ENCODE results near the gene PAGR1.
A peak's percentile ranks its signal among the peaks of the same experiment; 100 is the strongest.
"Not testable (repeated sequence)": the region's sequence is repeated elsewhere in the genome, so short reads cannot be mapped to it uniquely, and the experiment has no call there.

Gene PAGR1

DNA sequence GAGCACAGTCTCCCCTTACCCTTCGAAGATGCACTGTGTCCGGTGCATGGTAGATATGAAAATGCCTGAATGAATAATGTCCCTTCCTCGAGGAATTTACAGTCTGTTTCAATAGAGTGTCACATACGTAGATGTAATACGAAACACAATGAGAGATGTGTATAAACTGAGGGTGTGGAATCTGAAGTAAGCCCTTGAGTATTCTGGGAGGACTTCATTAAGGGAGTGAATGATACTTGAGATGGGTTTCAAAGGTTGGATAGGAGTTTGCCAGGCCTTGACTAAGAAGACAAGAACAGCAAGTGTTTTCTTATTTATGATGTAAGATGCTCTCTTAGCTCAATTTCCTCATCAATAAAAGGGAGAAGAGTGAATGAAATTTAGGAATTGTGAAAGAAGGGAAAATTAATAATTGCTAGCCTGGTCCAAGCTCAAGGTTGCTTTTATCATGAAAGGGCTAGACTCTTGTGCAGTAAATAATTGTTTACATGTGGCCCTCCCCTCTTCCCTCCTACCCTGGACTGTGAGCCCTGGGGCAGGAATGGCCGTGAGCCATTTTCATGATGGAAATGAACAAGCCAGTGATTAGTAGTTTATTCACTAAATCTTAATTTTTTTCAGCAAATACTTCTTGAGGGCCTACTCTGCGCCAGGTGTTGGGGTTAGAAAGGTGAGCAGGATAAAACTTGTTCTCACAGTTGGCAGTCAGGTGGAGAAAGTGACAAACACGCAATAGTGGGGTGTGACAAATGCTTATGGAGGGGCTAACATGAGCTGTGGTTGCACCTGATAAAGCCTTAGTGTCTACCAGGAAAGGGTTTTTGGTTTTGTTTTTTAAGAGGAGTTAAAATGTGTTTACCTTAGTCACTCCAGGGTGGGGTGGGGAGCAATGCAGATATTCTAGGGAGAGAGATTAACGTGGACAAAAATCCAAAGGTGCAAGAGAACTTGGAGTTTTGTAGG, 23.8 kb upstream of the PAGR1 start:
- no peak for DNase-seq (ENCODE audit: low spot score)

DNA sequence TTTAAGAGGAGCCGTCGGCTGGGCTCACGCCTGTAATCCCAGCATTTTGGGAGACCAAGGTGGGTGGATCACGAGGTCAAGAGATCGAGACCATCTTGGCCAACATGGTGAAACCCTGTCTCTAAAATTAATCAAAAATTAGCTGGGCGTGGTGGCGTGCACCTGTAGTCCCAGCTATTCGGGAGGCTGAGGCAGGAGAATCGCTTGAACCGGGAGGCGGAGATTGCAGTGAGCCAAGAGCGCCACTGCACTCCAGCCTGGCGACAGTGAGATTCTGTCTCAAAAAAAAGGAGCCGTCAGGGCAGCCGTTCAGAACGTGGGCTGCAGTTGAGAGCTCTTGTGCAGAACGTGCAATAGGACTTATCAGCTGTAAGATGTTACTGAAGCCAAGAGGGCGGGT, 22.8 kb upstream of the PAGR1 start:
- not testable (repeated sequence) for DNase-seq (ENCODE audit: low spot score)

DNA sequence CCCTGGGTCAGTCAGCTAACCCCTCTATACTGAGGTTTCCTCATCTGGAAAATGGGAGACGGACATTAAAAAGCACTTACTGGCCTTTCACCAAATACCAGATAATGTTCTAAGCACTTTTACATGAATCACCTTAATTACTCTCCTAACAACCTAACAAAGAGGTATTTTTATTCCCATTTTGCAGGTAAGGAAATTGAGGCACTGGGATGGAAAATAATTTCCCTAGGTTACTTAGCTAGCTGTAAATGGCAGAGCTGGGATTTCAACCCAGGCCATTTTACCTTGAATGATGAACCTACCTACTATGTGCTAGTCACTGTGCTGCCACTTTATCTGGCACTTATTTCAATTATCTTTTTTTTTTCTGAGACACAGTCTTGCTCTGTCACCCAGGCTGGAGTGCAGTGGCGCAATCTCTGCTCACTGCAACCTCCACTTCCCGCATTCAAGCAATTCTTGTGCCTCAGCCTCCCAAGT, 21.7 kb upstream of the PAGR1 start:
- no peak for DNase-seq (ENCODE audit: low spot score)

DNA sequence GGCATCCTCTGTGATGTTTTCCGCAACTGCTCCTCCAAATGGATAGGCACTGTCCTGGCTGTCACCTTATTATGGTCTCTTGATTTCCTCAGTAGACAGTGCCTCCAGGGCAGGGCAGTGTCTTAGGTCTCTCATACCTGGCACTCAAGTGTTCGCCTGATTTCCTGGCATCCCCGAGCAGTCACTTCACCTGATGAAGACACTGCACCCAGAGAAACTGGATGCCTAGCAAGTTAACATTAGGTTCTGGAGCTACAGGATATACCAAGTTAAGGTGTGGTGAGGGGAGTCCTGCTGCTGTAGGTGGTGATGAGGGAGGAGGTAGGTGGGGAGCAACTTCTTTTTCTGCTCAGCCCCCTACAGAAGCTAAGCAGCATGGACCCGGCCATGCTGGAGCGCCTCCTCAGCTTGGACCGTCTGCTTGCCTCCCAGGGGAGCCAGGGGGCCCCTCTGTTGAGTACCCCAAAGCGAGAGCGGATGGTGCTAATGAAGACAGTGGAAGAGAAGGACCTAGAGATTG, 13.5 kb upstream of the PAGR1 start:
- no peak for DNase-seq (ENCODE audit: low spot score)

DNA sequence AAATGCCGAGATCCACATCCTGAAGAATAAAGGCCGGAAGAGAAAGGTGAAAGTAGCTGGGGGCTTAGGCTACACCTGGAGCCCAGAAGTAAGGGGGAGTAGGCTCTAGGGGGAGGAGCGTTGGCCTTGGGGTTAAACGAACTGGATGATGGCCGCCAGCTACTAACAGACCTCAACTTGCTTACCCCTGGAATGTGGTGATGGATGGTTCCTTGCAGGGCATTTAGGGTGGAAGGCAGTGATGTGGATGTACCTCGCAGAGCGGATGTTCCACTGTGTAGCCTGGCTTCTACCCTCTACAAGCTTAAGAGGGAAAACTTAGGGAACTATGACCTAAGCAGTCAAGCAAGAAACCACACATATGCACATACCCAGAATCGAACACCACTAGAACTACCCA, 11.9 kb upstream of the PAGR1 start:
- DNase-seq (ENCODE audit: low spot score): no peak

DNA sequence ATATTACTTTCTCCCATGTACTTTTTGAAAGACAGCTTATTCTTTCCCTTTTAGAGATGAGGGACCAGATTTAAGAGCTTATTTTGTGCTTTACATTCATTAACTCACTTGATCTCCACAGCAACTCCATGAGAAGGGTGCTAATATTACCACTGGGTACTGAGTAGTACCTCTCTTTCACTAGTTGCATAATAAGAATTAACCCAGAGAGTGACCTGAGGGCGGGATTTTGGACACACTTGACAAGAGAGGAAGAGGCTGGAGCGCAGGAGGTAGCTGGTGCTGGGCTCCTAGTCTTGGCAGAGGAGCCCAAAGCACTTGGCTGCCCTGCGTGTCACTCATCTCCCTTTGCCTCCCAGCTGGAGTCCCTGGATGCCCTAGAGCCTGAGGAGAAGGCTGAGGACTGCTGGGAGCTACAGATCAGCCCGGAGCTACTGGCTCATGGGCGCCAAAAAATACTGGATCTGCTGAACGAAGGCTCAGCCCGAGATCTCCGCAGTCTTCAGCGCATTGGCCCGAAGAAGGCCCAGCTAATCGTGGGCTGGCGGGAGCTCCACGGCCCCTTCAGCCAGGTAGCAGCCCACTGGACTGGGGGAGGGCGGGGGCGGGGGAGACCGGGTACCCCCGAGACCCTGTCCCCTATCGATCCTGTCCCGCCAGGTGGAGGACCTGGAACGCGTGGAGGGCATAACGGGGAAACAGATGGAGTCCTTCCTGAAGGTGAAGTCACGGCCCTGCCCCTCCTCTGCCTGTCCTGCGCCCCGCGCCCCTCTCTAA, 11.3 kb upstream of the PAGR1 start:
- DNase-seq (ENCODE audit: low spot score): no peak

DNA sequence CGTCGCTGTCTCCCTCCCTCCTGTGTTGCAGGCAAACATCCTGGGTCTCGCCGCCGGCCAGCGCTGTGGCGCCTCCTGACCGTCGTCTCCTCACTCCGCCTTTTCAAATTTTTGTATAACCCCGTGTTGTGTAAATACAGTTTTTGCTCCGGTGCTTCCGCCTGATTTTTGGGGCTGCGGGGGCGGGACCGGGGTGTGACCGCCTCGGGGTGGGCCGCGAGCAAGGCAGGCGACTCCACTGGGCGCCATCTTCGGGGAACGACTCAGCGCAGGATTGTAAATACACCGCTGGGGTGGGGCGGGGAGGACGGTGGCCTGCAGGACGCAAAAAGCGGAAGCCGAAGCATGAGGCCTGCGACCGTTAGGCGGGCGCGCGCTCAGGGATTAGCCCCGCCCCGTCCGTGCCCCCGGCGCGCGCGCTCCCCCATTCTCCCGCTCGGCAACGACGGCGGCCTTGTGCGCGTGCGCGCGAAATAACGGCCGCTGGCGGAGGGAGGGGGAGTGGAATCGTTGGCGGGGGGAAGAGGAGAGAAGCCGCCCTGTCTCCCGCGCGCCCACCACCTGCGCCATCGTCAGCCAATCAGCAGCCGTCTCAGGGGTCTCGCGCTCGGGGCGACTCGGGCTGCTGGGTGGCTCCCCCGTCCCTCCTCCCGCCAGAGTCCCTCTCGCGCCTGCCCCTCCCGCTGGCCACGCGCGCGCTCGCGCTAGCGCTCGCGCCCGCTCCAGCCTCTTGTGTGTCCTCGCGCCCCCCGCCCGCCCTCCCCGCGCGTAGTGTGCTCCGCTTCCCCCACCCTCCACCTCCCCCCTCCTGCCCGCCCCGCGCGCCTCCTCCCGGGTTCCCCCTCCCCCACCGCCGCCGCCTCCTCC, 10.5 kb upstream of the PAGR1 start:
- peak; percentile 93 for DNase-seq (ENCODE audit: low spot score)

DNA sequence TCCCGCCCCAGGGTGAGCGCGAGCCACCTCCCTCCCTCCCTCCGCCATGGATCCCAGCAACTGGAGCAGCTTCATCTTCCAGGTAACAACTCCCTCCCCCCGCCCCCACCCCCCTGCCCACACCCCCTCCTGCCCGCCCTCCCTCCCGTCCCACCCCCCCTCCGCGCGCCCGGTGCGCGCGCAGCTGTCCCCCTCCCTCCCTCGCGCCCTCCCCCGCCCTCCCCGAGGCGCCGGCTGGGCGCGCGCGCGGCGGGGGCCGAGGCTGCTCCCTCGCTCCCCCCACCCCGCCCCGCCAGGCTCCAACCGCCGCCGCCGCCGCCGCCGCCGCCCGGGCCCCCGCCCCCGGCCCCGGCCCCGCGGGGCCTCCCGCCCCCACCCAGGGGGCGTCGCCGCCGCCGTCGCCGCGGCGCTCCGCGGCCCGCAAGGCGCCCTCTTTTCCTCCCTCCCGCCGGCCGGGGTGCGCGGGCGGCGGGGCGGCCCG, 9.8 kb upstream of the PAGR1 start, which contains the start of gene MAZ:
TSS of gene MAZ (plus strand) at position 431 of the 481 bp plus-strand sequence. CDS start 173 bp downstream, outside the sequence.
- peak; percentile 86 for DNase-seq (ENCODE audit: low spot score)

DNA sequence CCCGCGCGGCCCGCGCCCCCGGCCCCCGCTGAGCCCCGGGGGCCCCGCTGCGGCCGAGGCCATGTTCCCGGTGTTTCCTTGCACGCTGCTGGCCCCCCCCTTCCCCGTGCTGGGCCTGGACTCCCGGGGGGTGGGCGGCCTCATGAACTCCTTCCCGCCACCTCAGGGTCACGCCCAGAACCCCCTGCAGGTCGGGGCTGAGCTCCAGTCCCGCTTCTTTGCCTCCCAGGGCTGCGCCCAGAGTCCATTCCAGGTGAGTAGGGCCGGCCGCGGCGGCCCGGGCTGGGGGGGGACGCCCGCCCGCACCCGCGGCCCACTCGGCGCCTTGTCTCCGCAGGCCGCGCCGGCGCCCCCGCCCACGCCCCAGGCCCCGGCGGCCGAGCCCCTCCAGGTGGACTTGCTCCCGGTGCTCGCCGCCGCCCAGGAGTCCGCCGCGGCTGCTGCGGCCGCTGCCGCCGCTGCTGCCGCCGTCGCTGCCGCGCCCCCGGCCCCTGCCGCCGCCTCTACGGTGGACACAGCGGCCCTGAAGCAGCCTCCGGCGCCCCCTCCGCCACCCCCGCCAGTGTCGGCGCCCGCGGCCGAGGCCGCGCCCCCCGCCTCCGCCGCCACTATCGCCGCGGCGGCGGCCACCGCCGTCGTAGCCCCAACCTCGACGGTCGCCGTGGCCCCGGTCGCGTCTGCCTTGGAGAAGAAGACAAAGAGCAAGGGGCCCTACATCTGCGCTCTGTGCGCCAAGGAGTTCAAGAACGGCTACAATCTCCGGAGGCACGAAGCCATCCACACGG, 9.1 kb upstream of the PAGR1 start:
- DNase-seq (ENCODE audit: low spot score): no peak

DNA sequence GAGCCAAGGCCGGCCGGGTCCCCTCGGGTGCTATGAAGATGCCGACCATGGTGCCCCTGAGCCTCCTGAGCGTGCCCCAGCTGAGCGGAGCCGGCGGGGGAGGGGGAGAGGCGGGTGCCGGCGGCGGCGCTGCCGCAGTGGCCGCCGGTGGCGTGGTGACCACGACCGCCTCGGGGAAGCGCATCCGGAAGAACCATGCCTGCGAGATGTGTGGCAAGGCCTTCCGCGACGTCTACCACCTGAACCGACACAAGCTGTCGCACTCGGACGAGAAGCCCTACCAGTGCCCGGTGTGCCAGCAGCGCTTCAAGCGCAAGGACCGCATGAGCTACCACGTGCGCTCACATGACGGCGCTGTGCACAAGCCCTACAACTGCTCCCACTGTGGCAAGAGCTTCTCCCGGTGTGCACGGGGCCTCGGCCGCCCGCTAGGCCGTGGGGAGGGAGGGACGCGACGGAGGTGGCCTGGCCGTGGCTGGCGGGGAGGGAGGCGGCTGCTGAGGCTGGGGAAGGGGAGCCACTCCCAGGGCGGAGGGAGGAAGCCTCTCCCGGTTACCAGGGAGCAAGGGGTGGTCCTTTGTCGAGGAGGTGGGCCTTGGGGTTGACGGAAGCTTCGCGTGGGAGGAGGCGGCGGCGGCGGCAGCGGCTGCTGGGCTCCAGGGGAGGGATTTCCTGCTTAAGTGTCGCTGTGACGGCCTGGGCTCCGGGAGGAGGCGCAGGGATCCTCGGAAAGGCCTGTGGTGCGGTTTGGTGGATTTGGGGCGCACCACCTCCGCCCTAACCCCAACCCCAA, 8.3 kb upstream of the PAGR1 start:
- peak; percentile 42 for DNase-seq (ENCODE audit: low spot score)

DNA sequence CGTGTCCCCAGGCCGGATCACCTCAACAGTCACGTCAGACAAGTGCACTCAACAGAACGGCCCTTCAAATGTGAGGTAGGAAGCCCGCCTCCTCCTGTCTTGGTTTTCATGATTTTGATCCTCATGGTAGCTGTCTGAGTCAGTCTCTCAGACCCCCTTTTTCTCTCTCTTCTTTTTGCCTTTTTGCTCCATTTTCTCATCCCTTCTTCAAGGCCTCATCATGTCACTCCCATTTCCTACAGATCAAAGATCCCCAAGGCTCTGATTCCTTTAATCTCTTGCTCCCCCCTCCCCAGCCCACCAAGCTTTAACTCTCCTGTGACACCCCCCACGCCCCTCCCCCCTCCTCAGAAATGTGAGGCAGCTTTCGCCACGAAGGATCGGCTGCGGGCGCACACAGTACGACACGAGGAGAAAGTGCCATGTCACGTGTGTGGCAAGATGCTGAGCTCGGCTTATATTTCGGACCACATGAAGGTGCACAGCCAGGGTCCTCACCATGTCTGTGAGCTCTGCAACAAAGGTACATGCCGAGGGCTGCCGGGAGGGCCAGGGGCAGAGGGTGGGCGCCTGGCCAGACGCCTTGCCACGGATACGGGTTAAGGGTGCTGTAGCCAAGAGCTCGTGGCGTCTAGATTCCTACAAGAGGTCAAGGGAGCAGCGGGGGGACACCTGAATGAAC, 7.6 kb upstream of the PAGR1 start:
- no peak for DNase-seq (ENCODE audit: low spot score)

DNA sequence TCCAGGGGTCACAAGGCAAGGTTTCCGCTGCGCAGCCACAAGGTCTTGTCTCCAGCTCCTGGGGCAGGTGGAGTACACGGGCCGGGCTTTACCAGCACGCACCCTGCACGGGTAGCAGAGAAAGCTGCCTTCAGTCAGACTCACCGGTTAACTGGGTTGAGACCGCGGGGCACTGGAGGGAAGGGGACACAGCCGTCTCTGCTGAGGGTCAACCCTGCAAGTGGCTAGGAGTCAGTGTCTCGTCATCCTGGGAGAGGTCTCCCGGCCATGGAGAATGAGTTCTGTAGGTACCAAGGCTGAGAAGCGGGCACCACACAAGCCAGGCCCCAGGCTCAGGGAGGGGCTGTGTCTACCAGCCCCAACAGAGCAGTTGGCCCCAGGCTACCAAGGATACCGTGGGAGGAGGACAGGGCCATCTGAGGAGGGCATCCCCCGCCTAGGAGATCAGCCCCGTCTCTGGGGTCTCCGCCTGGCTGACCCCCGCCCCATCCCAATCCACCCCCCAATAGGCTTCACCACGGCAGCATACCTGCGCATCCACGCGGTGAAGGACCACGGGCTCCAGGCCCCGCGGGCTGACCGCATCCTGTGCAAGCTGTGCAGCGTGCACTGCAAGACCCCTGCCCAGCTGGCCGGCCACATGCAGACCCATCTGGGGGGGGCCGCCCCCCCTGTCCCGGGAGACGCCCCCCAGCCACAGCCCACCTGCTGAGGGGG, 6.8 kb upstream of the PAGR1 start:
- no peak for DNase-seq (ENCODE audit: low spot score)

DNA sequence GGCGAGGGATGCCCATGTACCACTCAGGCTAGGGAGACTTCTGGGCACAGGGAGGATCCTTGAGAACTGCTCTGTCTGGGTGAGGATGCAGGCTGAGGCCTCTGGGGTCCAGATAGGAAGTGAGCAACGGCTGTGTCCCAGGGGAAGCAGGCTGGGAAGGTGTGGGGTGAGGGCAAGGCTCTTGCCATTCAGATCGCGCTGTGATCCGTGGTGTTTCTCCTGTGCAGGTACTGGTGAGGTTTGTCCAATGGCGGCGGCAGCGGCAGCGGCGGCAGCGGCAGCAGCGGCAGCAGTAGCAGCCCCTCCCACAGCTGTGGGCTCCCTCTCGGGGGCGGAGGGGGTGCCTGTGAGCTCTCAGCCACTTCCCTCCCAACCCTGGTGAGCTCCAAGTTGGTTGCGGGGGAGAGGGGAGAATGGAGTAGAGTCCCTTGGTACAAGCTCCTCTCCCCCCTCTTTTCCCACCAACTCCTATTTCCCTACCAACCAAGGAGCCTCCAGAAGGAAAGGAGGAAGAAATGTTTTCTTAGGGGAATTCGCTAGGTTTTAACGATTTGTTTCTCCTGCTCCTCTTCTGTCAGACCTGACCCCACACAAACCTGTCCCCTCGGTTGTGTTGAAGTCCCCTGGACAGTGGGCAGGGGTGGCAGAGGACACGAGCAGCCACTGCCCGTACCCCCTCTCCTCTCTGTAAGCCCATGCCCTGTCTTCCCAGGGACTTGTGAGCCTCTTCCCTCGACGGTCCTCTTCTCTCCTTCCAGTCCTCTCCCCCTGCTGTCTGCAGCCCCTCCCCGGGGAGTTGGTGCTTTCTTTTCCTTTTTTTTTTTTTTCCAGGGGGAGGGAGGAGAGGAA, 5.9 kb upstream of the PAGR1 start:
- no peak for DNase-seq (ENCODE audit: low spot score)

DNA sequence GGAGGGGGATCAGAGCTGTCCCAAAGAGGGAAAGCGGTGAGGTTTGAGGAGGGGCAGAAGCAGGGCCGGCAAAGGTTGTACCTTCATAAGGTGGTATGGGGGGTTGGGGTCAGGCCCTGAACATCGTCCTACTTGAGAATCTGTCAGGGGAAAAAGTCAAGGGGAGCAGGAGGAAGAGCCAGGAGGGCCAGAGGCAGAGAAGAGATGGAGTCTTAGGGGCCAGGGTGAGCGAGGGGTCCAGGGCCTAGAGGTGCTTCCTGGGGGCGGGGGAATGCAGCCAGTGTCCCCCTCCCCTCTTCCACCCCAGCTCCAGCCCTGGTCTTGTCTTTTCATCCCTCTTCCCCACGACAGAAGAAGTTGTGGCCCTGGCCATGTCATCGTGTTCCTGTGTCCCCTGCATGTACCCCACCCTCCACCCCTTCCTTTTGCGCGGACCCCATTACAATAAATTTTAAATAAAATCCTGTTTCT, 5.2 kb upstream of the PAGR1 start:
- no peak for DNase-seq (ENCODE audit: low spot score)

DNA sequence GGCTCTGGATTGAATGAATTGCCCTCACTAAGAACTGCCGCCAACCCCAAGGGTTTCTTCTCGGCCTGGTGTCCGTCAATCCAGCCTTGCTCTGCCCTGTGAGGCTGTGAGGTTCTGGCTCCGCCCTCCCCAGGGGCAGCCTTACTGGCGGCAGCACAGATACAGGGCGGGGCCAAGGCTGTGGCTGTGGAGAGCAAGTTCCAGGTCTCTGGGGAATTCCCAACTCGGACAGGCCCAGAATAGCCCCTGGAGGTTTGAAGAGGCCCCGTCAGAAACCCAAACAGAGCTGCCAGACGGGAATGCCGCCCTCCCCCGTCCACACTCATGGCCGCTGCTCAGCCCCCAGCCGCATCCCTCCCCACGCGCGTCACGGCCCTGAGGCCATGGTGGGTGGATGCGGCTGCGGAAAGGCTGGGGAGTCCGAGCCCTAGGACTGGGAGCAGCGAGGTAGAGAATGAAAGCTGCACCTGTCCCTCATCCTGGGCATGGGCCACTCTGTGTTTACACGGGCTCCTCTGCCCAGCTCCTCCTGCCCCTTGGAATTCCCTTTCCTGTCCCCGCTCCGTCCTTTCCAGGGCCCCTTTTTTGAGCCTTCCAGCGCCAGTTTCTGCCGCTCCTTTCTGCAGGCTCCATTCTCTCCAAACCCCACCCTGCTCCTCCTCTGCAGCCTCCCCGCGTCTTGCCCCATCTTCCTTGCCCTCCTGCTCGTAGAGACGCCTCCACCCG, 4.6 kb upstream of the PAGR1 start:
- peak; percentile 76 for DNase-seq (ENCODE audit: low spot score)

DNA sequence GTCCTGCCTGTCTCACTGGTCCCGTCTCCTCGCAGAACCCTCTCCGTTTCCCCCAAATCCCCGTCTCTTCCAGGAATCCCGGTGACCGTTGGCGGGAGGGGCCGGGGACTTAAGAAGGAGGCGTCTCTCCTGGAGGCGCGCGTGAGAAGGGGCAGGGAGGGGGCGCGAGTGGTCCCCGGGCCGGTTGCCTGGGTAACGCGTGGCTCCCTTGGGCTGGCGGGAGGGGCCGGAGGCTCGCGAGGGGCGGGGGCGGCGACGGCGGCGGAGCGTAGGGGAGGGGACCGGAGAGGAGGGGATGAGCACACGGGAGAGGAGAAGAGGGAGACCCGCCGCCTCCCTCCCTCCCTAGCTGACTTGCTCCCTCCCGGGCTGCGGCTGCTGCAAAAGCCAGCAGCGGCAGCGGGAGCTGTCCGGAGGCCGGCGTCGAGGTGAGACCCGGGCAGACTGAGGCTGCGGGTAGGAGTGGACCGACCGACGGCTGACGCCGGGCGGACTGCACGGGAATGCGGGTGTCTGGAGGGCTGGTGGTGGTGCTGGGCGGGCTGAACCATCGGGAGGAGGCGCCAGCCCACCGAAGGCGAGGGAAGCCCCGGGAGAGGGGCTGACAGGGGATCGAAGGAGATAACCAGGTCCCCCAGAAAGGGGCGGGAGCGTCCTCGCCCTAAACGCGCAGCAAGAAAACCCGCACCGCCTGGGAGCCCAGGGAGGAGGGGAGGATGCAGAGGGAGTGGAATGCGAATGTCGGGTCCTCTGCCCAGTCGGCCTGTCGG, 3.9 kb upstream of the PAGR1 start, which contains the start of gene PRRT2:
TSS of gene PRRT2 (plus strand) at position 298 of the 770 bp plus-strand sequence. CDS start 862 bp downstream, outside the sequence.
- peak; percentile 78 for DNase-seq (ENCODE audit: low spot score)
